ENCODE measurements around the gene B4GALT3. TPM values are rescaled to one million over a fixed set of nuclear protein-coding genes. Genes with fewer than 3 reads are reported as not detected.

B4GALT3 gene
- total RNA-seq, 1 donor from 2014 or later = 23.2 TPM

GRCh38 chr1:161197560-161198193 lies 20.4 kb upstream of the B4GALT3 start:
- DNase-seq = no peak
- TF ChIP-seq, protein P1, sequence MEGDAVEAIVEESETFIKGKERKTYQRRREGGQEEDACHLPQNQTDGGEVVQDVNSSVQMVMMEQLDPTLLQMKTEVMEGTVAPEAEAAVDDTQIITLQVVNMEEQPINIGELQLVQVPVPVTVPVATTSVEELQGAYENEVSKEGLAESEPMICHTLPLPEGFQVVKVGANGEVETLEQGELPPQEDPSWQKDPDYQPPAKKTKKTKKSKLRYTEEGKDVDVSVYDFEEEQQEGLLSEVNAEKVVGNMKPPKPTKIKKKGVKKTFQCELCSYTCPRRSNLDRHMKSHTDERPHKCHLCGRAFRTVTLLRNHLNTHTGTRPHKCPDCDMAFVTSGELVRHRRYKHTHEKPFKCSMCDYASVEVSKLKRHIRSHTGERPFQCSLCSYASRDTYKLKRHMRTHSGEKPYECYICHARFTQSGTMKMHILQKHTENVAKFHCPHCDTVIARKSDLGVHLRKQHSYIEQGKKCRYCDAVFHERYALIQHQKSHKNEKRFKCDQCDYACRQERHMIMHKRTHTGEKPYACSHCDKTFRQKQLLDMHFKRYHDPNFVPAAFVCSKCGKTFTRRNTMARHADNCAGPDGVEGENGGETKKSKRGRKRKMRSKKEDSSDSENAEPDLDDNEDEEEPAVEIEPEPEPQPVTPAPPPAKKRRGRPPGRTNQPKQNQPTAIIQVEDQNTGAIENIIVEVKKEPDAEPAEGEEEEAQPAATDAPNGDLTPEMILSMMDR (IDR thresholded peaks at IDR 0.05; ENCODE audit: borderline replicate concordance) = no peak
- Histone ChIP-seq H3K27ac (replicated peaks) (peak overlapping the region; percentile 99), H3K4me3 (peak overlapping the region; percentile 67), H3K4me1 (peaks cover 96% of the 10 kb centered on the region), H3K27me3 (ENCODE audit: low read depth) (no peaks in the 10 kb centered on the region), H3K9me3 (replicated peaks) (no peaks in the 10 kb centered on the region), H3K36me3 (peaks cover 13% of the 10 kb centered on the region)
- intact Hi-C loops (cut with micrococcal nuclease) = no loop called here

GRCh38 chr1:161196521-161197451 lies 19.5 kb upstream of the B4GALT3 start:
- Histone ChIP-seq H3K4me1 (peaks cover 98% of the 10 kb centered on the region), H3K27me3 (ENCODE audit: low read depth) (no peaks in the 10 kb centered on the region), H3K36me3 (peaks cover 16% of the 10 kb centered on the region), H3K9me3 (replicated peaks) (no peaks in the 10 kb centered on the region), H3K4me3 (peak overlapping the region; percentile 67), H3K27ac (replicated peaks) (peak overlapping the region; percentile 99)
- TF ChIP-seq, protein P1 (IDR thresholded peaks at IDR 0.05; ENCODE audit: borderline replicate concordance) = no peak
- peak; percentile 55 for DNase-seq
- intact Hi-C loops (cut with micrococcal nuclease) = no loop called here

DNA sequence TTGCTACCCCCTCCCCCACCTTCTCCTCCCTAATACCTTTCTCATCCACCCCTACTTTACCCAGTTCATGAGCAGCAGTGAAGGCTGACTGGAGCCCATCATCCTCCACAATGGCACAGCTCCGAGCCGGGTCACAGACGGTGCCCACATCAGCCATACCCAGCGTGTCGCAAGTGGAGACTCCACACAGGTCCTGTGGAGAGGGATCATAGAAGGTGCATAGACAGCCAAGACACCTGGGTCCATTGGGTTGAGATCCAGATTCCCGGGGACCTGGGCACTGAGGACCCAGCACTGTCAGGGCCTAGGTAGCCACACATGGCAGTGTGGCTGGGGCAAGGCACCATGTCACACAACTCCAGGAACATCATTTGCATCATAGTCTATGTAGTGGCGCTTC lies 18.8 kb upstream of the B4GALT3 start:
- Histone ChIP-seq H3K4me3 (peak overlapping the region; percentile 67), H3K36me3 (peaks cover 23% of the 10 kb centered on the region), H3K9me3 (replicated peaks) (no peaks in the 10 kb centered on the region), H3K27ac (replicated peaks) (peak overlapping the region; percentile 99), H3K27me3 (ENCODE audit: low read depth) (no peaks in the 10 kb centered on the region), H3K4me1 (peaks cover 91% of the 10 kb centered on the region)
- intact Hi-C loops (cut with micrococcal nuclease) = no loop called here
- no peak for DNase-seq
- TF ChIP-seq, protein P1 (IDR thresholded peaks at IDR 0.05; ENCODE audit: borderline replicate concordance) = no peak

GRCh38 chr1:161195171-161195570 lies 17.9 kb upstream of the B4GALT3 start:
- Histone ChIP-seq H3K4me3 (peak overlapping the region; percentile 67), H3K27ac (replicated peaks) (no peak overlapping the region)
- no peak for DNase-seq

GRCh38 chr1:161193561-161194235 lies 16.4 kb upstream of the B4GALT3 start:
- Histone ChIP-seq H3K4me1 (peaks cover 74% of the 10 kb centered on the region), H3K9me3 (replicated peaks) (no peaks in the 10 kb centered on the region), H3K36me3 (peaks cover 29% of the 10 kb centered on the region), H3K27ac (replicated peaks) (peak overlapping the region; percentile 36), H3K27me3 (ENCODE audit: low read depth) (no peaks in the 10 kb centered on the region), H3K4me3 (peak overlapping the region; percentile 67)
- intact Hi-C loops (cut with micrococcal nuclease) = no loop called here
- TF ChIP-seq, protein P1 (IDR thresholded peaks at IDR 0.05; ENCODE audit: borderline replicate concordance) = no peak
- no peak for DNase-seq

More at GRCh38 chr1:161195171-161195570, 17.9 kb upstream of the B4GALT3 start:
- peaks cover 29% of the 10 kb centered on the region for H3K36me3 ChIP-seq
- intact Hi-C loops (cut with micrococcal nuclease) = no loop called here
- H3K9me3 ChIP-seq (replicated peaks) = no peaks in the 10 kb centered on the region
- H3K4me1 ChIP-seq = peaks cover 83% of the 10 kb centered on the region
- TF ChIP-seq, protein P1 (IDR thresholded peaks at IDR 0.05; ENCODE audit: borderline replicate concordance) = no peak
- H3K27me3 ChIP-seq (ENCODE audit: low read depth) = no peaks in the 10 kb centered on the region
